HUES6 (cell line): ENCODE results near the gene DLGAP1.

Source experiments
- H3K27ac ChIP-seq: 2 replicates; pipeline ENCODE4 v1.7.0; 2013; ENCODE audit warnings: low read depth, mild to moderate bottlenecking, low read length, inconsistent platforms
- H3K27me3 ChIP-seq: 2 replicates; pipeline ENCODE4 v1.6.1; 2013; ENCODE audit warnings: low read length; ENCODE audit not compliant: control insufficient read depth, insufficient read depth
- H3K36me3 ChIP-seq: 2 replicates; pipeline ENCODE4 v1.6.1; 2013; ENCODE audit warnings: low read length; ENCODE audit not compliant: control insufficient read depth, insufficient read depth
- H3K4me1 ChIP-seq: 2 replicates; pipeline ENCODE4 v1.6.1; 2013; ENCODE audit warnings: low read length; ENCODE audit not compliant: control insufficient read depth, insufficient read depth
- H3K4me3 ChIP-seq: 2 replicates; pipeline ENCODE4 v1.5.1; 2013; ENCODE audit warnings: low read depth, low read length
- H3K9ac ChIP-seq: one replicate; pipeline ENCODE4 v1.6.1; 2013; ENCODE audit warnings: mild to moderate bottlenecking, low read length
- H3K9me3 ChIP-seq: 2 replicates; pipeline ENCODE4 v1.6.1; 2013; ENCODE audit warnings: low read depth, low read length; ENCODE audit not compliant: control insufficient read depth, insufficient read depth

DLGAP1 gene

DNA sequence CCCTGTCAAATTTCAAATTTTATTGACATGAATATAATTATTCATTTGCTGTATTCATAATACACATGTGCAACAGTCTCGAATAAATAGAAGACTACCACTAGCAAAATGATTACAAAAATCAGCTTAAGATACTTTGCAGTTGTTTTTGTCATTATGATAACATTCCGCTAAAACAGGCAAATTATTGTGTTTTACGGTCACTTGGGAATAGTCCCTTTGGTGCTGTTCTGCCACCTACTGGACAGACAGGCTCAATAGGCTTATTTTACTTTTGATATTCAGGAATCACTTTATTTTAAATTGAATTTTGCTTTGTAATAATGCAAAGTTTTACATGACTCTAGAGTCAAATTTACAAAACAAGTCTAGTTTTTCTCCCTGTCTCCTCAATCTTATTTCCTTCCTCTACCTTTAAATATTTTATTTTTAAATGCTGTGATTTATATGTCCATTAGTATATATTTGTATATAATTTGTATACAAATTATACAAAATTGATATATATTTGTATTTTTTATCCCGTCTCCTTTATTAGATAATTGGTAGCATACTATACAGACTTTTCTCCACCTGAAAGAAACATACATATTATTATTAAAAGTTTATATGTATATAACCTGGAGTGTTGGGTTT, 456.3 kb downstream of the DLGAP1 start:
- Histone ChIP-seq H3K4me1 (peaks cover 2% of the 10 kb centered on the region; the same call in 1 of the 2 replicates), H3K4me3 (no peak overlapping the region), H3K9me3 (no peaks in the 10 kb centered on the region), H3K27me3 (no peaks in the 10 kb centered on the region), H3K9ac (no peak overlapping the region), H3K27ac (no peak overlapping the region), H3K36me3 (peaks cover 3% of the 10 kb centered on the region; the same call in 1 of the 2 replicates)

DNA sequence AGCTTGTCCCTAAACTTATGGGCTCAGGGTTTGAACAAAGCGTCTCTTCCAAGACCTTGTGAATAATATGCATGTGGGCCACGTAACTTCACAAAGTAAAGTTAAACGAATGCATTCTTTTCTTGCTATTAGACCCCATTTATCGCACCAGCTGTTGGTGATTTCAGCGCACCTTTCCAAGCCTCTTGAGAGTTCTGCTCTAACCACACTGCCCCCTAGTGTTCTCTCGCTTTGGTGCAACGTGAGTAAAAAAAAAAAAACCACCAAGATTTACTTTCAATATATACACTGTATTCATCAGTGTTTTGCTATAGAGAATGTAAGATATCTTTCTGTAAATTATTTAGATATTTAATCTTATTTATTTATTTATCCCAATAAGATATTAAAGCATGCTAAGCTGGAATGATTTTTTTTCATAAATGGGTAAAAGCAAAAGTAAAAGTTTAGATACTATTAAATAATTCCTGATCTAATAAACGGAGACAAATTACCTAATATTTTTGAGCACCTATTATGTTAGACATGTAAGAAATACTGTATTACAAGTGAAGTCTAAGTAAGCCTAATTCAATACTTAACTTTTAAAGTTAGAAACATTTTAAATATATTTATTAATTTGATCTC, 459.5 kb downstream of the DLGAP1 start:
- H3K27me3 ChIP-seq = no peaks in the 10 kb centered on the region
- H3K36me3 ChIP-seq = no peaks in the 10 kb centered on the region
- no peak overlapping the region for H3K4me3 ChIP-seq
- H3K27ac ChIP-seq = no peak overlapping the region
- H3K4me1 ChIP-seq = peaks cover 2% of the 10 kb centered on the region; the same call in 1 of the 2 replicates
- H3K9me3 ChIP-seq = no peaks in the 10 kb centered on the region
- no peak overlapping the region for H3K9ac ChIP-seq

DNA sequence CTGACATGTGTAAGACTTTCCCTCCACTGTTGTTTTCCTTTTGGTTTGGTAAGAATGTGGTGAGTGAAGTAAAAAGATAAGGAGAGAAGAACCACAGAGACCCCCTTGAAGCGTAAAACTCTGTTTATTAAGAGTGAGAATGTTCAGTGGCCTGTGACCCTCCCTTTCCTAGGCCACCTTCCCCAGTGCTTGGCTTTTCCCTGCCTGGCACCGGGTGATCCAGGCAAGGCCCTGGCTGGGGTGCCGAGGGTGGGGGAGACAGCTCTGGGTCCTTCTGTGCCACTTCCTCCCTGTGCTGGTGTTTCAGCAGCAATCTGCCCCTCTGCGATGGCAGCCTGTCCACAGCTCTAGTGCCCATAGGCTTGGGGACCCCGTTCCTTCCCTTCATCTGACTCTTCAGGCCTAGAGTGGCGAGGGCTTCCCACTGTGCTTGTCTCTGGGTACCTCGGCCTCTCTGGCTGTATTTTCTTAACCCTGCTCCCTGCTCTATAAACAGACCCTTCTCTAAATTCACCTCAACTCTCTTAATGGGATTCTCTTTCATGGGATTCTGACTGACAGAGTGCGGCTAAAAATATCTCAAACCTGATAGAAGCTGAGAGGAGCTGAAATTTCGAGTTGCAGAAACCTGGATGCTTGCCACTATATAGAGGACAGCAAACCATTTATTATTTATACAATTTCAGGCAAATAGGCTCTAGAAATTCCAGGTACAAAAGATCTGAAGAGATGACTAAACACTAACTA, 461.0 kb downstream of the DLGAP1 start:
- no peaks in the 10 kb centered on the region for H3K9me3 ChIP-seq
- no peak overlapping the region for H3K4me3 ChIP-seq
- H3K36me3 ChIP-seq = no peaks in the 10 kb centered on the region
- H3K9ac ChIP-seq = no peak overlapping the region
- H3K27ac ChIP-seq = no peak overlapping the region
- no peaks in the 10 kb centered on the region for H3K27me3 ChIP-seq
- H3K4me1 ChIP-seq = peaks cover 2% of the 10 kb centered on the region; the same call in 1 of the 2 replicates

DNA sequence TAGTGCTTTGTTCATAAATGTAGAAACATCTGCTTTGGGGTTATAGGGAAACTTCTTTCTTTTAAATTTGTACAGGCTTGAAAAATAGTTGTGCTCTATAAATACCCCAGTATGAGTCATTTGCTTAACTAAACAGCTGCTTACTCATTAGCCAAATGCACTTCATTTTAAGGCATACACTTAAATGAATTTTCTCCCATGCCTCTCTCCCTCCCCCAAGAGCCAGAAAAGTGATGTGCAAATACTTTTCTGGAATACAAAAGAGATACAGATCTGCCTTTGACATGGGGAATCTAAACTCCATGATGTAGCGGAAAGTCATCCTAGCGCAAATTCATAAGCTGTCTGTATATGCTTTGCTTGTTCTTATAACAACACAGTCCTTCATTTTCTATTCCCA, 469.4 kb downstream of the DLGAP1 start:
- Histone ChIP-seq H3K4me3 (no peak overlapping the region), H3K27me3 (no peaks in the 10 kb centered on the region), H3K36me3 (no peaks in the 10 kb centered on the region), H3K9ac (no peak overlapping the region), H3K27ac (no peak overlapping the region), H3K4me1 (no peaks in the 10 kb centered on the region), H3K9me3 (no peaks in the 10 kb centered on the region)

DNA sequence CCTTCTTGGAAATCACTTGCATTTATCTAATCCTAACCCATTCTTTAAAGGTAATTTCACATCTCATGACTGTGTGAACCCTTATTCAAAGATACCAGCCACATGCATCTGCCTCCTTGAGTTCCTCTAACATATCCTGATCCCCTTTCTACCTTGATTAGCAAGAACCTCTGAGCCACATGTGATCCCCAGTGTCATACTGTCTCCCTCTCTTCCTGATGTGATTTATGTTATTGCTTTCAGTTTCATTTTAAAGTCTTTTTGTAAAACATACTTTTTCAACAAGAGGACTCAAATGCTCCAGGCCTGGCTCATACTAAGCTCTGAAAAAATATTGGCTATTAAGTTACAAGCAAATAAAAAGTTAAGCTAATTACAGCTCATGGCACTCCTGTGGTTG, 470.1 kb downstream of the DLGAP1 start:
- Histone ChIP-seq H3K4me3 (no peak overlapping the region), H3K27me3 (no peaks in the 10 kb centered on the region), H3K36me3 (no peaks in the 10 kb centered on the region), H3K9ac (no peak overlapping the region), H3K4me1 (no peaks in the 10 kb centered on the region), H3K27ac (no peak overlapping the region), H3K9me3 (no peaks in the 10 kb centered on the region)

DNA sequence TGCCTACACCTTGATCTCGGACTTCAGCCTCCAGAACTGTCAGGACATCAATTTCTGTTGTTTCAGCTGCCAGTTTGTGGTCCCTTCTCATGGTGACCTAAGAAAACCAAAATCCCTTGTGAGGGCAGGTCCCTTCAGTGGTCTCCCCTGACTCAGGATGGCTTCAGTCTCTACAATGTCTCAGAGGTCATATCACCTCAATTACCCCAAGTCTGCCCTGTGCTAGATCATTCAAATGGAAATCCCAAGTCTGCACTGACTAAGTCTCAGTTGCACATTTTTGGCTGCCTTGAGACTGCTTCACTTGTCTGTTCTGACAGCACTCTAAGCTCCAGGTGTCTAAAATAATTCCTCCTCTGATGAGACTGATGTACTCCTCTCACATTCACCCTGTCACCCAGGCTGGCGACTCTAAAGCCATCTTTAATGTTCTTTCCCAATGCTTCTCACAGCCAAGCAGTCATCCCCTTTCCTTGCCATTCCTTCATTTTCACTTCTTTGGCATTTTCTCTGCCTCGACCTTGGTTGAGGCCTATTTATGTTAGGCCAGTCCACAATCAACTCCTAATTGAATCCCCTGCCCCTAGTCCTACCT, 470.8 kb downstream of the DLGAP1 start:
- H3K4me1 ChIP-seq = no peaks in the 10 kb centered on the region
- H3K27me3 ChIP-seq = no peaks in the 10 kb centered on the region
- no peak overlapping the region for H3K4me3 ChIP-seq
- H3K9me3 ChIP-seq = peaks cover 3% of the 10 kb centered on the region; the same call in 1 of the 2 replicates
- no peaks in the 10 kb centered on the region for H3K36me3 ChIP-seq
- no peak overlapping the region for H3K27ac ChIP-seq
- H3K9ac ChIP-seq = no peak overlapping the region

DNA sequence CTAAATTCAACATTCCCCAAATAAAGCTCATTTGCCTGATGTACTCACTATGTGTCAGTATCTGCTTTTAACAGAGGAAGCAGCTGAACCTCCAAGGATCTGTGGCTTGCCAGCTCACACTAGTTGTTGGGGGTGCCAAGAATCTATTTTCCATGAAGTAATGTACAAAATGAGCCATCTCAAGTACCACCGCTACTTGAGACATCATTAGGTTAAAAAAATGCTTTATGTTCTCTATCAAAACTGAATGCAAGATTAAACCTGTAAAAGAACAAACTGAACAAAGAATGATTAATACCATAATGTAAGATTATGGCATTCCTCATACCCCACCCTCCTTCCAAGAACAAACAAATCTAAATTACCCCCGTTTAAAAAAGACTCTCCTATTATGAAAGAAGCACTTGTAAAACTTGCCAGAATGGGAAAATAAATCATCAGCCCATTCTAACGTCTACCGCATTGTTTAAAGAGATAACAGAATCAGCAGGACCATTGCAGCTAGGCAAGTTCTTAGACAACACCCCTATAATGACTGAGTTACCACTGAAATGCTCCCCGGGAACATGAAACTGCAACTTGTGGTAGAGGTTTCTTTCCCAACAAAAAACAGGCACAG, 471.6 kb downstream of the DLGAP1 start:
- Histone ChIP-seq H3K4me1 (no peaks in the 10 kb centered on the region), H3K9ac (no peak overlapping the region), H3K9me3 (peaks cover 8% of the 10 kb centered on the region; the same call in 1 of the 2 replicates), H3K36me3 (no peaks in the 10 kb centered on the region), H3K27me3 (no peaks in the 10 kb centered on the region), H3K27ac (no peak overlapping the region), H3K4me3 (no peak overlapping the region)

DNA sequence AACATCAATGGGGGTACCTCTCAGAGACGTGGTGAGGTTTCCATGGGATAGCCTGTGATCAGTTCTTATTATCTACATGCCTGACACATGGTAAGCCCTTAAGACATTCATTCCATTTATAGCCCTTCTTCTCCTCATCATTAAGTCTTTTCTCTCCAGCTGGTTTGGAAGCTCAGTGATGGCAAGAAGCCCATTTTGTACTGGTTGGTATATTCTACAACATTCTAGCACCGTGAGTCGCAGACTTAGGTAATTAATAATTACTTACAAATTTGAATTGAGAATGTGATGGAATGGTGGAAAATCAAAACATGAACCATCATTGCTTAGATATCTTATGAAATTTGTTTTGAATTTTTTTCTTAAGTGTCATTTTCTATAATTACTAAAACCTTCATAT, 472.6 kb downstream of the DLGAP1 start:
- H3K27me3 ChIP-seq = no peaks in the 10 kb centered on the region
- no peak overlapping the region for H3K9ac ChIP-seq
- H3K9me3 ChIP-seq = peaks cover 10% of the 10 kb centered on the region; the same call in 1 of the 2 replicates
- H3K27ac ChIP-seq = no peak overlapping the region
- H3K36me3 ChIP-seq = no peaks in the 10 kb centered on the region; the same call in 1 of the 2 replicates
- H3K4me3 ChIP-seq = no peak overlapping the region
- no peaks in the 10 kb centered on the region for H3K4me1 ChIP-seq

DNA sequence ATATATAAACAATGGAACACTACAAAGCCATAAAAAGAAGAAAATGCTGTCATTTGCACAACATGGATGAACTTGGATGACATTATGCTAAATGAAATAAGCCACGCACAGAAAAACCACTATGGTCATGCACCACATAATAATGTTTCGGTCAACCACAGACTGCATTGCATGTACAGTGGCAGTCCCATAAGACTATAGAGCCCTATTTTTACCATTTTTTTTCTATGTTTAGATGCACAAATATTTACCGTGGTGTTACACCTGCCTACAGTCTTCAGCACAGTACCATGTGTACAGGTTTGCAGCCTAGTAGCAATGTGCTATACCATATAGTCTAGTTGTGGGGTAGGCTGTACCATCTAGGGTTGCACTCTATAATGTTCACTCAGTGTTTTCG, 476.1 kb downstream of the DLGAP1 start:
- H3K27ac ChIP-seq = no peak overlapping the region
- peaks cover 10% of the 10 kb centered on the region; the same call in 1 of the 2 replicates for H3K9me3 ChIP-seq
- no peak overlapping the region for H3K9ac ChIP-seq
- no peaks in the 10 kb centered on the region for H3K4me1 ChIP-seq
- H3K36me3 ChIP-seq = no peaks in the 10 kb centered on the region; the same call in 1 of the 2 replicates
- no peak overlapping the region for H3K4me3 ChIP-seq
- H3K27me3 ChIP-seq = no peaks in the 10 kb centered on the region

DNA sequence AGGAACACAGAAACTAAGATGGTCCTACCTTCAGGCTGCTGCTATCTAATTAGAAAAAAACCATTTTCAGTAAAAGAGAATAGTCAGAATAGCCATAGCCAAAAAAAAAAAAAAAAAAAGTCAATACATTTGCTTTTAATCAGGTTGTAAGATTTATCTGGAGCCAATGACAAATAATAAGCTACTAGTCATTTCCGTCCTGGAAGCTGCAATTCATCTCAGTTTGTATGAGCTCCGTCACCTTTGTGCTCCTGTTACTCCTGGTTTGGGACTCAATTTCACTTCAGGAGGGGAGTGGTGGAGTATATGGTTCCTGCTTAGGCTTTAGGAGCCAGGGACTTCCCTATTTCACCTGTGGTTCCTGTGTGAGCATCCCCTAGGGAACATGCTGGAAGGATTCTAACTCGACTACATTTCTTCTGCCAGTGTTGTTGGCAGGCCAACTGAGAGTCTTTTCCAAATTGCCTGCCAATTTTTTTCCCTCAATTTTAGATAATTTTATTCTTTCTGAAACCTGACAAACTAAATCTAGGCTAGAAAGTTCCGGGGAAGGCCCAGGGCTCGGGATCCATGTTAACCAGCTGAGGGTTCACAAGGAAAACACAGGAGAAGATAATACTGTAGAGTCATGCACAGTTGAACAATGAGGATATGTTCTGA, 481.8 kb downstream of the DLGAP1 start:
- Histone ChIP-seq H3K27me3 (peaks cover 2% of the 10 kb centered on the region; the same call in 1 of the 2 replicates), H3K4me3 (no peak overlapping the region), H3K9me3 (0 out of 2 replicates have a peak, but pooled peaks cover under 1% of the 10 kb centered on the region), H3K9ac (no peak overlapping the region), H3K36me3 (no peaks in the 10 kb centered on the region; the same call in 1 of the 2 replicates), H3K27ac (no peak overlapping the region), H3K4me1 (peaks cover 3% of the 10 kb centered on the region; the same call in 1 of the 2 replicates)
